Measurements from ENCODE around the gene FOXA2. TPM values are rescaled to one million over a fixed set of nuclear protein-coding genes. Genes with fewer than 3 reads are reported as not detected.

Gene FOXA2
- total and polyA plus RNA-seq, 2 of the 13 experiments (the other 11 are each of a cell fraction or from before 2014, with no cell fraction given), result 8.8 to 12.2 TPM

GRCh38 chr20:22597303-22597702 is 12.9 kb upstream of the FOXA2 start:
- ChIA-PET POLR2A (interaction anchor here (1.0 kb wide), 1 partner anchor 13 kb away, joined by 4 read pairs; the partner anchor contains the start of gene FOXA2), CTCF (ENCODE audit: low intra/inter-chr PET ratio, low total read pairs) (no interaction called here)
- no peak overlapping the region for H3K27ac ChIP-seq (ENCODE audit: extremely low read length, insufficient read depth, low read length)
- DNase-seq (ENCODE audit: low spot score), result no peak
- in situ Hi-C loops (cut with HindIII; ENCODE audit: extremely low pct_ligation_motif_present, low pct_unique_long_range_greater_than_20kb) (no loop called here), intact Hi-C loops (cut with micrococcal nuclease; ENCODE audit: unreplicated experiment) (loop anchor here (2.0 kb wide), 1 partner anchor 45 kb away; no protein-coding TSS in a partner anchor)
- H3K4me2 ChIP-seq (ENCODE audit: low read depth, low read length), result no peak overlapping the region
- no peaks in the 10 kb centered on the region for H3K79me2 ChIP-seq (ENCODE audit: insufficient read depth, low read length)
- BruUV-seq (replicated peaks), result no TSS peak
- H3K4me3 ChIP-seq (replicated peaks in 1 of 3; ENCODE audit: insufficient read depth in 1 of 3, low read depth in 2 of 3, low read length in 3 of 3), result no peak overlapping the region
- no peak overlapping the region for H2AFZ ChIP-seq (ENCODE audit: low read length)
- H3K9me3 ChIP-seq (ENCODE audit: low read length), result no peaks in the 10 kb centered on the region
- no peak; the same call in 2 of the 3 replicates for ATAC-seq
- no peaks in the 10 kb centered on the region for H3K4me1 ChIP-seq (ENCODE audit: insufficient read depth, low read length)
- WGBS (ENCODE audit: low lambda C conversion rate), result 0% methylated on average over 1 of the region's 1 CpG
- H3K36me3 ChIP-seq (replicated peaks in 1 of 2; ENCODE audit: control insufficient read depth in 1 of 2, insufficient read depth in 2 of 2, low read length in 2 of 2), result no peaks in the 10 kb centered on the region
- H3K27me3 ChIP-seq (ENCODE audit: control insufficient read depth in 1 of 2, insufficient read depth in 2 of 2, low read length in 2 of 2), result peaks cover 5 to 20% of the 10 kb centered on the region in 2 experiments; a peak in 3 of 5 replicates
- FAIRE-seq, result no peak
- H3K9ac ChIP-seq (ENCODE audit: insufficient read depth, low read depth, low read length), result no peak overlapping the region
- H4K20me1 ChIP-seq (ENCODE audit: insufficient read depth, low read length), result no peaks in the 10 kb centered on the region
- no peak for TF ChIP-seq ZBTB33 (CRISPR knock-in tag; IDR thresholded peaks at IDR 0.05)
- TF ChIP-seq PRDM10 (CRISPR knock-in tag; IDR thresholded peaks at IDR 0.05; ENCODE audit: low read depth), result no peak
- no peak for TF ChIP-seq ZNF788 (CRISPR knock-in tag; IDR thresholded peaks at IDR 0.05; ENCODE audit: borderline replicate concordance)
- no peak for TF ChIP-seq ZBTB26 (CRISPR knock-in tag; IDR thresholded peaks at IDR 0.05; ENCODE audit: borderline replicate concordance)
- no peak for TF ChIP-seq MIER2 (CRISPR knock-in tag; IDR thresholded peaks at IDR 0.05)
- no peak for TF ChIP-seq MLXIP (CRISPR knock-in tag; IDR thresholded peaks at IDR 0.05; ENCODE audit: borderline replicate concordance)
- TF ChIP-seq PRDM15 (CRISPR knock-in tag; IDR thresholded peaks at IDR 0.05), result no peak
